ENCODE data around the gene CHMP2A. TPM values are rescaled to one million over a fixed set of nuclear protein-coding genes. Genes with fewer than 3 reads are reported as not detected.
A peak's percentile ranks its signal among the peaks of the same experiment; 100 is the strongest.

The CHMP2A gene
- total and polyA plus RNA-seq, 2 of the 13 experiments (the other 11 are each of a cell fraction or from before 2014, with no cell fraction given), result 49.7 to 55.0 TPM

DNA sequence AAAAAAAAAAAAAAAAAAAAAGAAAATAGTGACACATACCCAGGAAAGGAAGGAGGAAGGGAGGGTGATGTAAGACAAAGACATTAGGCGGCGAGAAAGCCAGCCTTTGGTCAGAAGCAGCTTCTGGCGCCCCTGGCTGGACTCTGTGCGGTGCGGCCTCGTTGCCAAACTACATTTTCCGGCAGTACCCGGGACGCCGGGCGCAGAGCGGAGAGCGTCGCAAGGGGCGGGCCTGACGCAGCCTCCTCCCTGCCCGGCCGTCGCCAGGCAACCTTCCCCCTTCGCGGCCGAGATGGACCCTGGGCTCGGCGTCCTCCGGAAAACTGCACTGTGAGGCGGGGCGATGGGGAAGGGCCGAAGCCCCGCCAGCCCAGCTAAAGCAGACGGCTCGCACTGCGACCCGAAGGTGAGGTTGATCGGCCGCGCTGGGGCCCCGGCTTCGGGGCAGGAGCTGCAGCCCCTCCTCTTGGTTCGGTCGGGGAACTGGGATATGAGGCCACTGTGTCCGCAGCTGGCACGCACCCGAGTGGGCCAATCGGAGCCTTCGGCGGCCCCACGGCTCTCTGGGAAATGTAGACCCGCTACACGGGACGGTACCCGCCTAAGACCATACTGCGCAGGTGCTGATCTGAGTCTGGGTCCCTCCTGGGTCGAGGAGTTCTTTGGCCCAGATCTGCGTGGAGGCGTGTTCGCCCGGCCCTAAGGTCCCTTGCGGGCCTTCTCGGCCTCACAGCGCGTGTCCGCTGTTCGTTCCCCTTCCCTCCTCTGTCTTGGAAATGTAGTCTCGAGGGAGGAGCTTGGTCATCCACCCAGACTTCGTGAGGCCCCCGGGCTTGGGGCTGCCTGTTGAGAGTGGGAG, 20.5 kb upstream of the CHMP2A start (continued):
- TF ChIP-seq FOXJ3 (CRISPR knock-in tag; IDR thresholded peaks at IDR 0.05; ENCODE audit: borderline replicate concordance) (peak; percentile 61; the same call in 1 of the 2 replicates), PHF8 (CRISPR knock-in tag; IDR thresholded peaks at IDR 0.05) (peak; percentile 91), KLF13 (CRISPR knock-in tag; IDR thresholded peaks at IDR 0.05) (no peak), FOXO4 (CRISPR knock-in tag; conservative IDR thresholded peaks at IDR 0.05) (no peak), ZNF569 (CRISPR knock-in tag; IDR thresholded peaks at IDR 0.05; ENCODE audit: borderline replicate concordance) (no peak), MTA3 (CRISPR knock-in tag; IDR thresholded peaks at IDR 0.05) (no peak), SSRP1 (CRISPR knock-in tag; IDR thresholded peaks at IDR 0.05) (peak; percentile 92), ZNF383 (CRISPR knock-in tag; IDR thresholded peaks at IDR 0.05; ENCODE audit: borderline replicate concordance) (peak; percentile 80; the same call in 1 of the 2 replicates), ZNF883 (CRISPR knock-in tag; IDR thresholded peaks at IDR 0.05; ENCODE audit: not compliant biosample characterization) (peak; percentile 69), ZNF737 (CRISPR knock-in tag; IDR thresholded peaks at IDR 0.05; ENCODE audit: borderline replicate concordance) (no peak), RARG (CRISPR knock-in tag; IDR thresholded peaks at IDR 0.05; ENCODE audit: low read depth) (no peak), ZMAT3 (CRISPR knock-in tag; conservative IDR thresholded peaks at IDR 0.05) (peak; percentile 77; the same call in 1 of the 2 replicates), ZNF780A (CRISPR knock-in tag; IDR thresholded peaks at IDR 0.05) (no peak), ZNF530 (CRISPR knock-in tag; IDR thresholded peaks at IDR 0.05; ENCODE audit: low read depth) (0 out of 2 replicates have a peak, but pooled peaks have one; percentile 22), ZIK1 (CRISPR knock-in tag; IDR thresholded peaks at IDR 0.05; ENCODE audit: borderline replicate concordance, low read depth) (peak; percentile 76; the same call in 1 of the 2 replicates), MTA1 (CRISPR knock-in tag; IDR thresholded peaks at IDR 0.05; ENCODE audit: borderline replicate concordance) (no peak), SIX4 (CRISPR knock-in tag; IDR thresholded peaks at IDR 0.05) (no peak)
- TF ChIP-seq, protein P1, sequence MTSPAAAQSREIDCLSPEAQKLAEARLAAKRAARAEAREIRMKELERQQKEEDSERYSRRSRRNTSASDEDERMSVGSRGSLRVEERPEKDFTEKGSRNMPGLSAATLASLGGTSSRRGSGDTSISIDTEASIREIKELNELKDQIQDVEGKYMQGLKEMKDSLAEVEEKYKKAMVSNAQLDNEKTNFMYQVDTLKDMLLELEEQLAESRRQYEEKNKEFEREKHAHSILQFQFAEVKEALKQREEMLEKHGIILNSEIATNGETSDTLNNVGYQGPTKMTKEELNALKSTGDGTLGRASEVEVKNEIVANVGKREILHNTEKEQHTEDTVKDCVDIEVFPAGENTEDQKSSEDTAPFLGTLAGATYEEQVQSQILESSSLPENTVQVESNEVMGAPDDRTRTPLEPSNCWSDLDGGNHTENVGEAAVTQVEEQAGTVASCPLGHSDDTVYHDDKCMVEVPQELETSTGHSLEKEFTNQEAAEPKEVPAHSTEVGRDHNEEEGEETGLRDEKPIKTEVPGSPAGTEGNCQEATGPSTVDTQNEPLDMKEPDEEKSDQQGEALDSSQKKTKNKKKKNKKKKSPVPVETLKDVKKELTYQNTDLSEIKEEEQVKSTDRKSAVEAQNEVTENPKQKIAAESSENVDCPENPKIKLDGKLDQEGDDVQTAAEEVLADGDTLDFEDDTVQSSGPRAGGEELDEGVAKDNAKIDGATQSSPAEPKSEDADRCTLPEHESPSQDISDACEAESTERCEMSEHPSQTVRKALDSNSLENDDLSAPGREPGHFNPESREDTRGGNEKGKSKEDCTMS (CRISPR knock-in tag; conservative IDR thresholded peaks at IDR 0.05), result no peak
- TF ChIP-seq, protein P2, sequence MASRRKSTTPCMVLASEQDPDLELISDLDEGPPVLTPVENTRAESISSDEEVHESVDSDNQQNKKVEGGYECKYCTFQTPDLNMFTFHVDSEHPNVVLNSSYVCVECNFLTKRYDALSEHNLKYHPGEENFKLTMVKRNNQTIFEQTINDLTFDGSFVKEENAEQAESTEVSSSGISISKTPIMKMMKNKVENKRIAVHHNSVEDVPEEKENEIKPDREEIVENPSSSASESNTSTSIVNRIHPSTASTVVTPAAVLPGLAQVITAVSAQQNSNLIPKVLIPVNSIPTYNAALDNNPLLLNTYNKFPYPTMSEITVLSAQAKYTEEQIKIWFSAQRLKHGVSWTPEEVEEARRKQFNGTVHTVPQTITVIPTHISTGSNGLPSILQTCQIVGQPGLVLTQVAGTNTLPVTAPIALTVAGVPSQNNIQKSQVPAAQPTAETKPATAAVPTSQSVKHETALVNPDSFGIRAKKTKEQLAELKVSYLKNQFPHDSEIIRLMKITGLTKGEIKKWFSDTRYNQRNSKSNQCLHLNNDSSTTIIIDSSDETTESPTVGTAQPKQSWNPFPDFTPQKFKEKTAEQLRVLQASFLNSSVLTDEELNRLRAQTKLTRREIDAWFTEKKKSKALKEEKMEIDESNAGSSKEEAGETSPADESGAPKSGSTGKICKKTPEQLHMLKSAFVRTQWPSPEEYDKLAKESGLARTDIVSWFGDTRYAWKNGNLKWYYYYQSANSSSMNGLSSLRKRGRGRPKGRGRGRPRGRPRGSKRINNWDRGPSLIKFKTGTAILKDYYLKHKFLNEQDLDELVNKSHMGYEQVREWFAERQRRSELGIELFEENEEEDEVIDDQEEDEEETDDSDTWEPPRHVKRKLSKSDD (CRISPR knock-in tag; IDR thresholded peaks at IDR 0.05; ENCODE audit: low read depth), result peak; percentile 51; the same call in 1 of the 2 replicates
- TF ChIP-seq, protein P3, sequence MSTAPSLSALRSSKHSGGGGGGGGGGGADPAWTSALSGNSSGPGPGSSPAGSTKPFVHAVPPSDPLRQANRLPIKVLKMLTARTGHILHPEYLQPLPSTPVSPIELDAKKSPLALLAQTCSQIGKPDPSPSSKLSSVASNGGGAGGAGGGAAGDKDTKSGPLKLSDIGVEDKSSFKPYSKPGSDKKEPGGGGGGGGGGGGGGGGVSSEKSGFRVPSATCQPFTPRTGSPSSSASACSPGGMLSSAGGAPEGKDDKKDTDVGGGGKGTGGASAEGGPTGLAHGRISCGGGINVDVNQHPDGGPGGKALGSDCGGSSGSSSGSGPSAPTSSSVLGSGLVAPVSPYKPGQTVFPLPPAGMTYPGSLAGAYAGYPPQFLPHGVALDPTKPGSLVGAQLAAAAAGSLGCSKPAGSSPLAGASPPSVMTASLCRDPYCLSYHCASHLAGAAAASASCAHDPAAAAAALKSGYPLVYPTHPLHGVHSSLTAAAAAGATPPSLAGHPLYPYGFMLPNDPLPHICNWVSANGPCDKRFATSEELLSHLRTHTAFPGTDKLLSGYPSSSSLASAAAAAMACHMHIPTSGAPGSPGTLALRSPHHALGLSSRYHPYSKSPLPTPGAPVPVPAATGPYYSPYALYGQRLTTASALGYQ (CRISPR knock-in tag; IDR thresholded peaks at IDR 0.05), result no peak; the same call in 1 of the 2 replicates
